Measurements from ENCODE around the gene CSTPP1. TPM values are rescaled to one million over a fixed set of nuclear protein-coding genes. Genes with fewer than 3 reads are reported as not detected.

CSTPP1 gene
- total and polyA plus RNA-seq, 2 donors (not counting 1 experiment from before 2014, with no cell fraction given): 15.5 to 34.1 TPM

- TF ChIP-seq CTCF (conservative IDR thresholded peaks at IDR 0.05 in 1 of 2, IDR thresholded peaks at IDR 0.05 in 1 of 2; ENCODE audit: low read depth in 1 of 2, low read length in 2 of 2): peak; percentile 40 to 48
- no peak for TF ChIP-seq EZH2 (IDR thresholded peaks at IDR 0.05; ENCODE audit: low read length, missing control alignments)
- H3K9ac ChIP-seq (ENCODE audit: insufficient read depth, low read length): peak overlapping the region; percentile 24
- H3K4me2 ChIP-seq (ENCODE audit: extremely low read depth, insufficient read depth, low read length): peak overlapping the region; percentile 92
- no peaks in the 10 kb centered on the region for H3K79me2 ChIP-seq (ENCODE audit: control insufficient read depth, insufficient read depth, low read length)
- H3K27me3 ChIP-seq (ENCODE audit: control insufficient read depth, insufficient read depth, low read length): no peaks in the 10 kb centered on the region
- H2AFZ ChIP-seq (ENCODE audit: low read length): peak overlapping the region; percentile 73
- H3K4me3 ChIP-seq (replicated peaks in 1 of 4; ENCODE audit: control extremely low read depth in 1 of 4, insufficient read depth in 1 of 4, low read depth in 3 of 4, low read length in 4 of 4): peak overlapping the region; percentile 42 to 77 (median 46)
- H3K27ac ChIP-seq (ENCODE audit: insufficient read depth, low read length): peak overlapping the region; percentile 6
- peaks cover 18% of the 10 kb centered on the region for H3K4me1 ChIP-seq (ENCODE audit: control insufficient read depth, extremely low read depth, insufficient read depth, low read length)
- H3K36me3 ChIP-seq (ENCODE audit: control insufficient read depth, insufficient read depth, low read length): no peaks in the 10 kb centered on the region
- no peaks in the 10 kb centered on the region for H4K20me1 ChIP-seq (ENCODE audit: control insufficient read depth, extremely low read depth, insufficient read depth, low read length)
- no peaks in the 10 kb centered on the region for H3K9me3 ChIP-seq (ENCODE audit: control insufficient read depth, insufficient read depth, low read depth, low read length)
- DNase-seq (ENCODE audit: low read depth in 2 of 2): peak; percentile 72 to 76
Observed at GRCh38 chr11:46916286-46917108, 20.1 kb upstream of the CSTPP1 start.

GRCh38 chr11:46917109-46917761 is 19.3 kb upstream of the CSTPP1 start:
- H3K4me1 ChIP-seq (ENCODE audit: control insufficient read depth, extremely low read depth, insufficient read depth, low read length): peaks cover 18% of the 10 kb centered on the region

More at GRCh38 chr11:46917109-46917761, 19.3 kb upstream of the CSTPP1 start:
- no peak for DNase-seq (ENCODE audit: low read depth in 2 of 2)
- H3K79me2 ChIP-seq (ENCODE audit: control insufficient read depth, insufficient read depth, low read length): no peaks in the 10 kb centered on the region
- H3K9me3 ChIP-seq (ENCODE audit: control insufficient read depth, insufficient read depth, low read depth, low read length): no peaks in the 10 kb centered on the region
- no peaks in the 10 kb centered on the region for H3K27me3 ChIP-seq (ENCODE audit: control insufficient read depth, insufficient read depth, low read length)
- no peaks in the 10 kb centered on the region for H3K36me3 ChIP-seq (ENCODE audit: control insufficient read depth, insufficient read depth, low read length)
- no peak overlapping the region for H3K27ac ChIP-seq (ENCODE audit: insufficient read depth, low read length)
- H2AFZ ChIP-seq (ENCODE audit: low read length): peak overlapping the region; percentile 73
- H4K20me1 ChIP-seq (ENCODE audit: control insufficient read depth, extremely low read depth, insufficient read depth, low read length): no peaks in the 10 kb centered on the region
- TF ChIP-seq CTCF (conservative IDR thresholded peaks at IDR 0.05 in 1 of 2, IDR thresholded peaks at IDR 0.05 in 1 of 2; ENCODE audit: low read depth in 1 of 2, low read length in 2 of 2): no peak
- no peak for TF ChIP-seq EZH2 (IDR thresholded peaks at IDR 0.05; ENCODE audit: low read length, missing control alignments)
- peak overlapping the region; percentile 42 to 77 (median 46) for H3K4me3 ChIP-seq (replicated peaks in 1 of 4; ENCODE audit: control extremely low read depth in 1 of 4, insufficient read depth in 1 of 4, low read depth in 3 of 4, low read length in 4 of 4)
- peak overlapping the region; percentile 92 for H3K4me2 ChIP-seq (ENCODE audit: extremely low read depth, insufficient read depth, low read length)
- H3K9ac ChIP-seq (ENCODE audit: insufficient read depth, low read length): peak overlapping the region; percentile 24
